GM18502 (cell line): Measurements from ENCODE around the gene SDF4.
"Not testable (repeated sequence)": the region's sequence is repeated elsewhere in the genome, so short reads cannot be mapped to it uniquely, and the experiment has no call there.

Experiments
- ATAC-seq: cut with Tn5 transposase; IDR thresholded peaks from one replicate; pipeline ENCODE4 v1.9.1; 2021; ENCODE audit warnings: mild to moderate bottlenecking; ENCODE audit not compliant: unreplicated experiment, poor library complexity

SDF4 gene

DNA sequence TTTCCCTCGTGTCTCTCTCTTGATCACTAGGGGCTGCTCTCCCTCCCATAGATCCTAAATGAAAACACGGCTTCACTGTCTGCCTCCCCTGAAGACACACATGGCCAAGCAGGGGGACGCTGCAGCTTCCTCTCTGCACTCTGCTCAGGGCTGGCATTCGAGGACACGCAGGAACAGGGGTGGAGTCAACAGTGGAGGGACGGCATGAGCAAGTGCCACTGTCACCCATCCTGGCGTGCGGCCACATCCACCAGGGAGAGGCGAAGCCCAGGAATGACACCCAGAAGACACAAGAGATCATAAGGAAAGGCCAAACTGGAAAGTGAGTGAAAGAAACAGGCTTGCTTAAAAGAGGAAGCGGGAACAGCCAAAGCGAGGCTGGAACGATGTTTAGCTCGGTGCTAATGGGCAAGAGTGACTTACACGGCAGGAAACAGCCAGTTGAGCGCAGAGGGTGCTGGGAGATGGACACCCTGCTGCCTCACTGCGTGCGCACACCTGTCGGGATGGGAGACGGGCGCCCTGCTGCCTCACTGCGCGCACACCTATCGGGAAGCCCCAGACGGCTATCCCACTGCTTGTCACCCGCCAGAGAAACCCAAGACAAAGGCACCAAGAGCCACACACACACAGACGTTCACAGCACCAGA lies 28.3 kb upstream of the SDF4 start:
- ATAC-seq = no peak

DNA sequence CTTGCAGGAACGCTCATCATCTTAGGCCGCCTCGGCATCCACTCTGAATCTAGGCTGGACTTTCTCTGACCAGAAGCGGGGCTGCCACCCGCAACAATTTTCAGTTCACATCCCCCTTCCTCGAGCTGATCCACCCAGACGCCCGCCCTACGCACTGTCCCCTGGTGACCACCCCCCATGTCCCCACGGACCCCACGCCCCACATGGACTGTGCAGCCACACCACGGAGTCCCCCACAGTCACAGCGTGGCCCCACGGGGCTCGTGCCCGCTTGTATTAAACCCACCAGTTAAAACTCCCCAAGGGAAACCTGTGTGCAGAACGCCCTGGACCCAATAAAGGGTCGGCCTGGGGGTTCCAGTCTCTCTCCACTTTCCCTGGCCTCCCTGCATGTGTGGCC lies 27.7 kb upstream of the SDF4 start:
- ATAC-seq = no peak

DNA sequence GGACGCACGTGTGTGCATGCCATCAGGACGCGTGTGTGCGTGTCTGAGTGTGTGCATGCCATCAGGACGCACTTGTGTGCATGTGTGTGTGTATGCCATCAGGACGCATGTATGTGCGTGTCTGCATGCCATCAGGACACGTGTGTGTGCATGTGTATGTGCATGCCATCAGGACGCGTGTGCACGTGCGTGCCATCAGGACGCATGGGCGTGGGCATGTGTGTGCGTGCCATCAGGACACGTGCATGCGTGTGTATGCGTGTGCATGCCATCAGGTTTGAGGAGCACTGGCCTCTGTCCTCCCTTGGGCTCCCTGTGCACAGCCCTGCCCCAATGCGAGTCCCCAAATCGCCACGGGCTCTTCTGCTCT lies 27.3 kb upstream of the SDF4 start:
- ATAC-seq = no peak

DNA sequence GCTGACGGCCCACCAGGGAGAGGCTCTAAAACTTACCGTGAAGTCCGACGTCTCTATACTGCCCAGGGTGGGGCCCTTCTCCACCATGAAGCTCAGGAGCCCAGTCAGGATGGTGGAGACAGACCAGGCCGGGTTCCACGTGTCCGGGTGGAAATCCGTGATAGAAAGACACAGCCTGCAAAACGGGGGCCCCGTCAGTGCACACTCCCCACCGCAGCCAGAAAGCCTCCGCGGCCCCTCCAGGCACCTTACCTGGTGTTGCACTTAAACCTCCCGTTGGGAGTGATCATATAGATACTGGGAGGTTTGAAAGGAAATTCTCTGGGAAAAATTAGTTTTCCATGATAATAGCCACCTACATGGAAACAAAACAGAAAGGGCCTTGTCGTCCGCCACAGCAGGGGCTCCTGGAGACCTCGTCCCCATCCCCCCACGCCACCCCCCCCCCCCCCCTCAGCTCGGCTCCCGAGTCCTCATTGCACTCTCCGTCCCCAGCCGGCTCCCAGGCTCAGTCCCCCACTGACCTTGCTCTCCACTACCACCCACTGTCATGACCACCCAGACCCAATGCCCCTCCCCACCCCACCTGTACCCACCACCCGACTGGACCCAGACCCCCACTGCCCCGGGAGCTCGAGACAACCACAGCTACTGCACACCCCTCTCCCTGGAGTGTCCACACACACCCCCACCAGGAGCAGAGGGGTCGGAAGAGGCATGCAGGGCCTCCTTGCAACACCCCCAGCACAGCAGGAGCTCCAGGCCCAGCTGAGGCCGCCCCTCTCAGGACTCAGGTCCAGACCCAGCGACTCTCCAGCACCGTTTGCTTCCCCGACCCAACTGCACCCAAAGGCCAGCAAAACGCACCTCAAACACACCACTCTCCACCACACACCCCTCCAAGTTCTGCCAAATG lies 25.4 kb upstream of the SDF4 start:
- no peak for ATAC-seq

DNA sequence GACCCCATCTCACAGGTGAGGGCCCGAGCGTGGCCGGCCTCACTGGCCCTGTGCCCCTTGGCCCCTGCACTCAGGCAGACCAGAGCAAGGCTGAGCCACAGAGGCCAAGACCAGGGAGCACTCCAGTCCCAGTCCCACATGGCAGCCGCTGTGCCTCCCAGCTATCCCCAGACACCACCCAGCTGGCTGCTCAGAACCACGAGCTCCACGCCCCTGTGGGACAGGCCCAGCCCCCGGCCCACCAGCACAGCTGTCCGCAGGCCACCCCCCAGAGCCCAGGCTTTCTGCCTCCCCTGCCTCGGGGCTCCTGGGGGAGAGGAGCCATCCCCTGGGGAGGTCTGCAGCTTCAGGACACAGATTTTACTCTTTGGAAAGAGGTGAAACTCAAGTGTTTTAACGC lies 23.8 kb upstream of the SDF4 start:
- ATAC-seq = no peak

DNA sequence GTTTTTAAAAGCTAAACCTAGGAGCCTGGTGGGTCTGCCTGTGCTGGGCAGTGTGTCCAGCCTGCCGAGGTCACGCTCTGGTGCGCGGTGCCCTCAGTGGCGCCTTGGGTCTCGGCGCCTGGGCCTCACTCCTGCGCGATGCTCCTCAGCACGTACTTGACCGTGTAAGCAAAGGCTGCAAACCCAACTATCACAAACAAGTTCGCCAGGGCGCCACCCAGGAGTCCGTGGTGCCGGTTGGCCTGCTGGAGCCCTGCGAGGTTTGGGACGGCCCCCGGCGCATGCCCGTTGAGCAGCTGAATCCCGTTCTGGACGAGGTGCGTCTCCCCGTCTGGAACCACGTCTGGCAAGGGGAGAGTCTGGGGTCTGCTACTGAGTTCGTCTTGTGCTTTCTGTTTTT lies 23.3 kb upstream of the SDF4 start:
- ATAC-seq = no peak

DNA sequence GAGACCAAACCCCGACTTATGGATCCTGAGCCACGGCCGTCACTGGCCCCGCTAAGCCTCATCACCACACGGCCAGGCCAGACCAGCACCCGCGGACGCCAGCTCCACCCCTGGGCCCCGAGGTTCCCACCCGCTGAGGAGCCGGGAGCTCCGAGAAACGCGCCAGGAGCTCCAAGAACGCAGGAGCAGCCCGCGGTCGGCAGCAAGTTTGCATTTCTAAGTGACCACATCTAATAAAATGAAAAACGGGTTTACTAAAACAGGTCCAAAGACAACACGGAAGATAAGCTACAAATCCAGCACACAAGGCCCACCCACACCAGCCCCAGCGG lies 22.8 kb upstream of the SDF4 start:
- ATAC-seq = no peak

DNA sequence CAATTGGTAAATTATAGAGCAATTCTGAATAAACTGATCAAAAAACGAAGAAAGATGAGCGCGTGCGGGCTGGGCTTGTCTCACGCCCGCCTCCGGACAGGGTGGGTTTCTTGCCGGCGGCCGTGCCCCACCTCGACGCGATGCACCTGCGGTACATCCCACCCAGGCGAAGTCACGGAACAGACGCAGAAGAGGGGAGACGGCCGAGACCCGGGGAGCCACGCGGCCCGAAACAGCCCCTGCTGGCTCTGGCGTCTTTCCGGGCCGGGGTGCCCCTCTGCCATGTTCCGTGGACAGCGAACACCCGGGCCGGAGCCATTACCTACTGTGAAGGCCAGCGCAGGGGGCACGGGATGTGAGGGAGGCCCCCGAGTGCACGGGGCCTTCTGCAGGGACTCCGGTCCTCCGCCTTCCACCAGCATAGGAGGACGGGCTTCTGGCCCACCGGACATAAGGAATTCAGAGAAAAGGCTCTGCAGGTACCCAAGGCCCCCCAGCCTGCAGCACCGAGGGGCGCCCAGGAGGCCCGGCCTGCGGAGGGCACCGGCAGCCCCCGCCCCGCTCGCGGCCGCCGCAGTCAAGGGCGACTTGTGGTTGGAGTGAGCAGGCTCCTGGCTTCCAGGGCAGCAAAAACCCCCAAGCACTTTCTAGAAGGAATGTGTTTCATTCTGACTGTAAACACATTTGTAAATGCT lies 22.3 kb upstream of the SDF4 start:
- no peak for ATAC-seq

DNA sequence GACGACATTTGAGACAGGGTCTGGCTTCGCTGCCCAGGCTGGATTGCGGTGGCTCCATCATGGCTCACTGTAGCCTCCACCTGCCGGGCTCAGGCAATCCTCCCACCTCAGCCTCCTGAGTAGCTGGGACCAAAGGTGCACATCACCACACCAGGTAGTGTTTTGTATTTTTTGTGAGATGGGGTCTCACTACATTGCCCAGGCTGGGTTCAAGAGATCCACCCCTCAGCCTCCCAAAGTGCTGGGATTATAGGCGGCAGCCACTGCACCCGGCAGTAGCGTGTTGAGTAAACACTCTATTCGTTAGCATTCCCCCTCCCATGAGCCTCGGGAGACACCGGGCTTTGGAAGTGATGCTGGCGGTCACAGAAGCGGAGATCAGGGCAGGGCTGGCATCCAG lies 21.5 kb upstream of the SDF4 start:
- ATAC-seq = no peak

DNA sequence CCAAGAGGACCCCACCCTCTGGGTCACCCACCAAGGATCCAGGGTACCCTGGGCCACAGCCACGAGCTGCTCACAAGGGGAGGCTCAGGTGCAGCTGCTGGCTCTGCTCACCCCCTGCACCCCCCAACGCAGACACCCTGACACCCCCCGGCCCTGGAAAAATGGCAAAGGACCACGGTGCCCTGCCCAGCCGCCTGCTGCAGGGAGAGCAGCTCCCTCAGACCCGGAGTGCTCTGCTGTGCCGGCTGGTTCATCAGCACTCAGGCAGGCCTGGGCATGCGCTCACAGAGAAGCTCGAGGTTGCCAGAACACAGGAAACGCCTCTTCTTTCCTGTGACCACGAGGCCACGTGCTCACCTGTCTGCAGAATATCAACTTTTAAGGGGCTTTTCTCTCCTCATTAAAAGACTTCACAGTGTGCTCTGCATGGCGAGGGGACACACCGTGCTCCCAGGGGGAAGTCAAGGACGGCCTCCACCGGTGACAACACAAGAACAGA lies 19.0 kb upstream of the SDF4 start:
- no peak for ATAC-seq

DNA sequence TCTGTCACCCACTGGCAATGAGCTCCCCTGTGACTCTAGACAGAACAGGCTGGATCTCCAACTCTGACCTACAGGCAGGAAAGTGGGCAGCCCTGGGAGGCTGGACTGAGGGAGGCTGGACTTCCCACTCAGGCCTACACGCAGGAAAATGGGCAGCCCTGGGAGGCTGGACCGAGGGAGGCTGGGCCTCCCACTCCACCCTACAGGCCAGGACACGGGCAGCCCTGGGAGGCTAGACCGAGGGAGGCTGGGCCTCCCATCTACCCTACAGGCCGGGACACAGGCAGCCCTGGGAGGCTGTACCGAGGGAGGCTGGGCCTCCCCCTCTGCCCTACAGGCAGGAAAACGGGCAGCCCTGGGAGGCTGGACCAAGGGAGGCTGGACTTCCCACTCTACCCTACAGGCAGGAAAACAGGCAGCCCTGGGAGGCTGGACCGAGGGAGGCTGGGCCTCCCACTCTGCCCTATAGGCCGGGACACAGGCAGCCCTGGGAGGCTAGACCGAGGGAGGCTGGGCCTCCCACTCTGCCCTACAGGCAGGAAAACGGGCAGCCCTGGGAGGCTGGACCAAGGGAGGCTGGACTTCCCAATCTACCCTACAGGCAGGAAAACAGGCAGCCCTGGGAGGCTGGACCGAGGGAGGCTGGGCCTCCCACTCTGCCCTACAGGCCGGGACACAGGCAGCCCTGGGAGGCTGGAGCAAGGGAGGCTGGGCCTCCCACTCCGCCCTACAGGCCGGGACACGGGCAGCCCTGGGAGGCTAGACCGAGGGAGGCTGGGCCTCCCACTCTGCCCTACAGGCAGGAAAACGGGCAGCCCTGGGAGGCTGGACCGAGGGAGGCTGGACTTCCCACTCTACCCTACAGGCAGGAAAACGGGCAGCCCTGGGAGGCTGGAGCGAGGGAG lies 16.5 kb upstream of the SDF4 start:
- not testable (repeated sequence) for ATAC-seq

DNA sequence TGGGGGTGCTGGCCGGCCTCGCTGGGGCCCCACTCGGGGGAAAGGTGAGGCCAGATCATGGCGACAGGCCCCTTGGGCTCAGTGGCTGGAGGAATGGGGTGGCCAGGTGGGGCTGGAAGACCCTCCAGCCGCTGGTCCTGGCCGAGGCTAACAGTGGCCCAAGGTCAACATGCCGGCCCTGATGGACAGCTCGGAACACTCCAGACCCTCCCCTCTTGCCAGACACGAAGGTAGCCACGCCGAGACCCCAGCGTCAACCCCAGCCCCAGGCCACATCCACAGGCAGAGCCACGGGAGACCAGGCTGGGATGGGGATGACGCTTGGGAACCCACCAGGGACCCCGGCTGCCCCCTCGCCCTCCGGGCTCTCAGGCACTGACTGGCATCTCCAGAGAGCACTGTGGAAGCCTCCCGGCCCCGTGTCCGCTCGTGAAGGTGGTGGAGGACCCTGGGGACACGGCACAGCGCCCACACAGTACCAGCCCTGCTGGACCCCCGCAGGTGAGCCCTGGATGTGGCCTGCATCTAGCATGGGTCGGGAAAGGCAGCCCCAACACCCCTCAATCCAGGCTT lies 15.6 kb upstream of the SDF4 start:
- no peak for ATAC-seq

DNA sequence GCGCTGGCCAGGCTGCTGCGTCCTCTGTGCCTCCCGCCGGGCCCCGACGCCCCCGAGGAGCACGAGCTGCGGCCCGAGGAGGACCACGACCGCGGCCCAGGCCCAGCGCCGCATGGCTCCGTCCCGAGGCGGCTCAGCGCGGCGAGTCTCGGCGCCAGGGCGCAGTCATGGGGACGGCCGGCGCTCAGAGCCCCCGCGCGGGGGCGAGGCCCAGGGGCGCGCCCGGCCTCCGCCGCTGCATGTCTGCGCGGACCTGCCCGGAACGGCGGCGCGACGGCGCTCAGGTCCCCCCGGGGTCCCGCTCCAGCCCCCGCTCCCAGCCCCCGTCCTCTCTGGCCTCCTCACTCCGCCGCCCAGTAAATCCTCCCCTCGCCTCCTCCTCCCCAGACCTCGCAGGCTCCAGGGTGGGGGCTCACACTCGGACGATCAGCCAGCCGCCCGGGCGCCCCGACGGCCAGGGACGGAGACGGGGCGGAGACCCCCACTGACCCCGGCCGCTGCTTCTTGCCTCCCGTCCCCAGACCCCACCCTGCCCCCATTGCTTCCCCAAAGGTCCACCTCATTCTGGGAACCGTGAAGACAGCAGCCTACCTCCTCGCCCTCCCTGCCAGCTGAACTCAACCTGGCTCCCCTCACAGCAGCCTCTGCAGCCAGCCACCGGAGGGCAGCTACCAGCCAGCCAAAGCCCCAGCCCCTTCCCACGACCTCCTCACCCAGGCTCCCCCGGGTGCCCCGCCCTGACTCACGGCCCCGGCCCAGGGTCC lies 15.0 kb upstream of the SDF4 start, which contains the start of gene C1QTNF12:
Gene C1QTNF12, minus strand, starts transcription at position 146 of the 764 bp plus-strand sequence. Its CDS starts 32 bp downstream, at position 114.
- no peak for ATAC-seq

DNA sequence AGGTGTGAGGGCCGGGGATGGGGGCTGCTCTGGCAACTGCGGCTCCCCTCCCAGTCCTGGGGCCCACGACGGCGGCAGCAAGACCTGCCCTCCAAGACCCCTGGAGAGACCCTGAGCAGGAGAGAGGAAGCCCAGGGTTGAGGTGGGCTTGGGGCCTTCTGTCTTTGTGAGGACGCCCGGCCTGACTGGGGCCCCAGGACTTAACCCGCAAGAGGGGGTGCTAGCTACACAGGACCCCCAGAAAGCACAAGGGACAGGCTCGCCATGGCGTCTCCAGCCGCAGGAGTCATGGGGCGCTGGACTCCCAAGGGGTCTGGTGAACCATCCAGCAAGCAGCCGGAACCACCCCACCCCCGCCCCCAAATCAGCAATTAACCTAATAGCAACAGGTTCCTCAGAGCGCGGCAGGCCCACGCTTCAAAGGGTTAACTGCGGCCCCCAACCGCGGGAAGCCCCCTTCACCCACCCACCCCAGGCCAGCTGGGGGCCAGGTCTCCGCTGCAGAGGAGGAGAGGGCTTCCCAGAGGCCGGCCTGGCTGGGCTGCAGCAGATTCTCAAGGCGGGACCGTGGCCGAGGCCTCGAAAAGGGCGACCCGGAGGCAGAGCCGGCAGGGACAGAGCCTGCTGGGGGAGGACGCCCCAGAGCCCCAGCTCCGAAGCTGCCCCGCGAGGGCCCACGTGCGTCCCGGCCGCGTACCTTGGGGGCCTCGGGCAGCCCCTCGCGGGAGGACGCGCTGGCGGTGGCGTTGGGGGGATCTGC lies 14.2 kb upstream of the SDF4 start:
- ATAC-seq = no peak

DNA sequence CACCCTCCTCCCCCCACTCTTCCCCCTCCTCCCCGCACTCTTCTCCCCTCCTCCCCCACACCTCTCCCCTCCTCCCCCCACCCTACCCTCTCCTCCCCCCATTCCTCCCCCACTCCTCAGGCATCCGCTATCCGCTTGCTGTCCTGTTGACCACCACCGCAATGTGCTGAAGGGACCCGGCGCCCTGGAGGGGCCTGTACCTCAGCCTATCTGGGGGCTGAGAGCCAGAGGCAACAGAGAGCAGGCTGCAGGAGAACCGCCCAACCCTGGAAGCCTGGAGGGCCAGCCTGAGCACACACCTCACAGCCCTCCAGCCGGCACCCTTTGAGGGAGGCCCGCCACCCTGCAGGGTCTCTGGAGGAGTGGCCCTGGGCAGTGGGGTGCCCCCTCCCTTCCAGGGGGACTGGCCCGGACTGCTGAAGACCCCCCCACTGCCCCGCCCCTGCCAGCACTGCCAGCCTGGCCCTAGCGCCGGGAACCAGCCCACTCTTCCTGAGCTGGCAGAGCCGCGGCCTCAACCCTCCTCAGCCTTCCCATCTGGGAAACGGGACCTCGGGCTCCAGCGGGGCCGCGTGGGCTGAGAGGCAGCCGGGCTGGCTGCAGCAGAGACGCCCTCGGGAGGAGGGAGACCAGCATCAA lies 13.5 kb upstream of the SDF4 start:
- ATAC-seq = no peak

DNA sequence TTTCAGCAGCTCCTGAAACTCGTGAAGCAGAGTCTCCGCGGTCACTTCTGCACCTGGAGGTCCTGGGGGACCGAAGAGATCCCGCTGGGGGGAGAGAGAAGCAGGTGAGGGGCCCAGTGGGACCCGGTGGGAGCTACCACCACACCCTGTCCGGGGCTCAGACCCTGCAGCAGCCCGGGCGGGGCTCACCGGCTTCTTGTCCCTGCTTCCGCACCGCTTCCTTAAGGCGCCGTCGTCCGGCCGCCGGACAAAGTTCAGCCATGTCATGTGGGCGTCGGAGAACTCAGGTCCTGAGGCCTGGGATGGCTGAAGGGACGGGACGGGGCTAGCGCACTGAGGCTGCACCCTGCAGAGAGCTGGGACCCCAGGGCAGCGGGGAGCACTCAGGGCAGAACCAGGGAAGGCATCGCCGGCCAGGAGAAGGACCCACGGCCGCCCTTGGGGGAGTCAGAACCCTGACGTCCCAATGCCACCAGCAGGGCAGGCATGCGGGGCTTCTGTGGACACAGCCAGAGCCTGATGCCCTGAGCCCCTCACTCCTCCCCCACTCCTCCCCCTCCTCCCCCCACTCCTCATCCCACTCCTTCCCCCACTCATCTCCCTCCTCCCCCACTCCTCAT lies 12.5 kb upstream of the SDF4 start:
- ATAC-seq = no peak

DNA sequence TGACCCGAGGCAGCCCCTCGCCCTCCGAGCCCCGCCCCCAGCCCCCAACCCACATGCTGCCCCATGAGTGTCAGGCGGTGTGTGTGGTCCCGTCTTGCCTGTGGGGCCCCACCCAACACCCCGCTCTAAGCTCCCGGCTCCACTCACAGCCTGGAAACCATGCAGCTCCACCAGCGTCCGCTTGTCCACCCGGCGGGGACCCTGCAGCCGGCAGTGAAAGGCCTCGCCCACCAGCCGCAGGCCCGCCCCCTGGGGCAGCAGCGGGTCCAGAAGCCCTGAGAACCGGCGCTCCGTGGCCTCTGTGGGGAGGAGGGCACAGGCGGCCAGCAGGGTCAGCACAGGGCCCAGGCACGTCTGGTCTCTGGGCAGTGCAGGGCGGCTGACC lies 12.0 kb upstream of the SDF4 start:
- no peak for ATAC-seq

DNA sequence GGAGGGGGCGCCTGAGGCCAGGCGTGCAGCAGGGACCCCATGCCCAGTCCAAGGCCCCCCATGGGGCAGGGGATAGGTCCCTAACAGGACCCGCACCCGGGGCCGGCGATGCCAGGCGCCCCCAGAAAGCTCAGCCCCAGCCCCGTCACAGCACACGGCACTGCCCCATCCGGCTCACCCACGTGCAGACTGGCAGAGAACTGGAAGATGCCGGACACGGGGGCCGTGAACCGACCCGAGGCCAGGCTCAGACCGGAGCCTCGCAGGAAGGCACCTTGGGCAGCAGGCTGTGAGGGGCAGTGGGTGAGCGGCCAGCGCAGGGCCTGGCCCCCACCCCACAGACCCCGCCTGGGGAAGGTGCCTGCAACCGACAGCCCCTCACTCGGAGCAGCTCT lies 11.5 kb upstream of the SDF4 start:
- no peak for ATAC-seq
